NCI-H1092 (cell line): ENCODE measurements around the gene ANAPC13.
A peak's percentile ranks its signal among the peaks of the same experiment; 100 is the strongest.

ENCODE experiments used
- DNase-seq: peaks from one replicate; lab custom pipeline; 2025; lab: John Stamatoyannopoulos, UW

Gene ANAPC13, protein sequence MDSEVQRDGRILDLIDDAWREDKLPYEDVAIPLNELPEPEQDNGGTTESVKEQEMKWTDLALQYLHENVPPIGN

DNA sequence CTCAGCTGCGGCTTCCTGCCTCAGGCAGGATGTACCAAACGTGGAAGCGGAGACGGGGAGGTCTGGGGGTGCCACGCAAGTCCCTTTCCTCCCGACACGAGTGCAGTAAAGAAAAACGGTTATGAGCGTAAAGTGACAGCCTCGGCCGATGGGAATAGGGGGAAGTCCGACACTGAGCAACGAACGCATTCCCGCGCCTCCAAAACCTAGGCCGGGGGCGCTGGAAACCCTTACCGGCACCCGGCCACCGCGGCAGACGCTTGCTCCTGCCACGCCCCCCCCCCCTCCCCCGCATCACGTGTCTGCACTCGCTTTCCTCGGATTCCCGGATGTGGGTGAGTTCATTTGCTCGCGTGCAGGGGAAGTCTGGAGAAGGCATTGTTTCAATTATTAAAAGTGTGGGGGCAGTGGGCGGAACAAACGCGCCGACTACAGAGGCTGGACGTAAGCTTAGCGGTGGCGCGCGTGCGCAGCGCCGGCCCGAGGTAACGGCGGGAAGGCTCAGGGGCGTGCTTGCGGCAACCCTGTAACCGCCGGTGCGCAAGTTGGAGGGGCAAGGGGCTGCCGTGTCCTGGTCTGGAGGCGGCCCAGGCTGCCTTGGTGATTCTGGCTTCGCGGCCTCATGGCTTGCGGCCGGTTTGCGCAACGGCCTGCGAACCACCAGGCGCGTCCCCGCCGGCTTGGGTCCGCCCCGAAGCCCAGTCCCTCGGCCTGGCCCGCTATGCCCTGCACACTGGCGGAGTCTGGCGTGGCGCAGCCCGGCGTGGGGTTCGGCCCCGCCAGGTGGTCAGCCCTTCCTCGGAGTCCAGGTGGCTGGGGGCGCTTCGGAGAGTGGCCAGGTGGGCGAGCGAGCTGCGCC lies at the start of gene ANAPC13, which contains the start of gene CEP63:
TSS of gene ANAPC13 (minus strand) at position 268 of the 859 bp plus-strand sequence. CDS start 3,081 bp downstream, outside the sequence.
TSS of gene CEP63 (plus strand) at position 340 of the 859 bp plus-strand sequence. CDS start 9,264 bp downstream, outside the sequence.
- peak; percentile 97 for DNase-seq

DNA sequence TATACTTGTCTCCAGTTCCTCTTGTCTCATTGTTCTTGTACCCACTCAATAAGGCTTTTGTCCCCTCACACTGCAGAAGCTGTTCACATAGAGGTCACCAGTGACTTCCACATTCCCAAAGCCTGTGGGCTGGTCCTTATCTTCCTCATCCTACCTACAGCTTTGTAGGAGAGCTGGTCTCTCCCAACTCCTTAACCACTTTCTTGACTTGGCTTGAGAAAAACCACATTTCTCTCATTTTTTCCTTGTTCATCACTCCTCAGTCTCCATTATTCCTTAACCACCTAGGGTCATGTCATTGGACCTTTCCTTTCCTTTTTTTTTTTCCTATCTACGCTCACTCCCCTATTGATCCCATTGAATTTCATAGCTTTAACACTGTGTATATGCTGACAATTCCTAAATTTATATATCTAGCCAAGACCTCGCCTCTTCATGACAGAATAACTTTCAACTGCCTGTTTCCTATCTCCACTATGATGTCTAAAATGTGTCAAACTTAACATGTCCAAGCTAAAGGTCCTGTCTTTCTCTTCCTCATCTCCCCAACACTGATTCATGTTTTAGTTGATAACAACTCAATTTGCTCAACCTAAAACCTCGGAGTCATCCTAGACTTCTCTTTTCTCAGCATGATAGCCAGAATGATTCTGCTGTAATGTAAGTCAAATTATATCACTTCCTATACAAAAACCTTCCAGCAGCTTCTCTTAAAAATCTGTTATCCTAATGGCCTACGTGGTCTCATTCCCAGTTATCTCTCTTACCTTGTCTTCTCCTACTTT lies 49.6 kb upstream of the ANAPC13 start:
- DNase-seq: no peak

DNA sequence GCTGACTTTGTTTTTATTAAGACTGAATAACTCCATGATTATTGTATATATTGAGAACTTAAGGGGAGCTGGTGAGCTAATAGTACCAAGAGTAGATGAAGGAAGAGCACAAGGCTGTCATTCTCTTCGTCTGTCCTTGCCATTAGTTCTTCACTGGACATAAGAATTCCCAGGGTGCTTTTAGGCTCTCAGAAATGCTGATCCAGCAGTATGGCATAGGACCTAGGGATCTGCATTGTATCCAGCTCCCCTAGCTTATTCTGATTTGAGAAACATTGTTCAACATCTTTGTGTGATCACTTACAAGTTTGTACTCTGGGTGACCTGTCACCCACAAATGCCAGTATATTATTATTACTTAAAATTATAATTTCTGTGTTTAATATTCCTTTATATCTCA lies 47.7 kb upstream of the ANAPC13 start:
- DNase-seq: no peak

DNA sequence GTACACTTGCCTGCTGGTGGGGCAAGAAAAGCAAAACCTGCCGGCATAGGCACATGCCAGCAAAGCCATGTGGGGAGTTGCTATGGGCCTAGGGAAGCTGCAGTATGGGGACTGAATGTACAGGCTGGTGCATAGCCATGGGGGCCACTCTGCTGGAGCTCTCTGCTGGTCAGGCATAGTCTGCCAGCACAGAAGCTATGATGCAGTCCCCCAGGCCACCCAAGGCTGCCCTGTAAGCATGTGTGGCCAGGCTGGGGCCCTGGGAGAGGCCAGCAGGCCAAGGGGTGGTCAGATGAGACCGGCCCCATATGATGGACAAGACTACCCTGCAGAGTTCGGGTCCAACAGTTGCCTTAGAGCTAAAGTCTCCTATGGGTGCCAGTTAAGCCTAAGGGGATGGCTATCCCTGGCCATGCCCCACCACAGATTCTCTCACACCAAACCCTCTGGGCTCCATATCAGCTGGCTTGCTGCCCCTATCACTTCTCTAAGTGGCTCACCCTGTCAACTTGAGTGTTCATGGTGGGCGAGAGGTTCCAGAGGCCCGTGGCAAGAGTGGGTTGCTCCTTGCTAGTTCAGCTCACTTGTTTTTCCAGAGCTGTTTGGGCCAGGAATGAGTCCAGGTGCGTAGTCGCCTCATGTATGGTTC lies 41.9 kb upstream of the ANAPC13 start:
- DNase-seq: no peak

DNA sequence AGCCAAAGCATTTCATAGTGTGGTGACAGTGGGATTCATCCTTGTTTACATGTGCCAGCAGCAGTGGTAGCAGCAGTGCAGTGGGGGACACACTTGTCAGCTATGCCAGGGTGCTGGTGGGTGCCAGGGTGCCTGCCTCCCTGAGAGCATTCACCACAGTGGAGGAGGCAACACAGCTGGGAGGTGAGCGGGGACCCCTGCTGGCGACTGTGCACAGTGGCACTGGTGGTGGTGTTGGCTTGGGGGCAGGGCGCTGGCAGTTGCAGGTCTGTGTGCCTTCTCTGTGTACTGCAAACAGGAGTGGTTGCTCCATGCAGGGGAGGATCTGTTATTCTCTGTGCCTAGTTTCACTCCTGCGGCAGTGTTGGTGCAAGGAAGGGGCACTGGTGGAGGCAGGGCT lies 41.3 kb upstream of the ANAPC13 start:
- no peak for DNase-seq

- DNase-seq: no peak
Observed at GRCh38 chr3:134526319-134526718, 40.5 kb upstream of the ANAPC13 start.

DNA sequence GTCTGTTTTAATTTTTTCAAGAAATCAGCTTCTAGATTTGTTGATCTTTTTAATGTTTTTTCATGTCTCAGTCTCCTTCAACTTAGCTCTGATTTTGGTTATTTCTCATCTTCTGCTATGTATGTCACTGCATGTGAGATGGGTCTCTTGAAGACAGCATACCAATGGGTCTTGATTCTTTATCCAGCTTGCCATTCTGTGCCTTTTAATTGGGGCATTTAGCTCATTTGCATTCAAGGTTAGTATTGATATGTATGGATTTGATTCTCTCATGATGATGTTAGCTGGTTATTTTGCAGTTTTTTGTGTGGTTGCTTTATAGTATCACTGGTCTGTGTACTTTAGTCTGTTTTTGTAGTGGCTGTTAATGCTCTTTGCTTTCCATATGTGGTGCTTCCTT lies 39.5 kb upstream of the ANAPC13 start:
- no peak for DNase-seq

GRCh38 chr3:134522541-134522940 lies 36.8 kb upstream of the ANAPC13 start:
- no peak for DNase-seq

- no peak for DNase-seq
Observed at GRCh38 chr3:134517791-134518190, 32.0 kb upstream of the ANAPC13 start.

- no peak for DNase-seq
Observed at GRCh38 chr3:134516905-134517304, 31.1 kb upstream of the ANAPC13 start.

DNA sequence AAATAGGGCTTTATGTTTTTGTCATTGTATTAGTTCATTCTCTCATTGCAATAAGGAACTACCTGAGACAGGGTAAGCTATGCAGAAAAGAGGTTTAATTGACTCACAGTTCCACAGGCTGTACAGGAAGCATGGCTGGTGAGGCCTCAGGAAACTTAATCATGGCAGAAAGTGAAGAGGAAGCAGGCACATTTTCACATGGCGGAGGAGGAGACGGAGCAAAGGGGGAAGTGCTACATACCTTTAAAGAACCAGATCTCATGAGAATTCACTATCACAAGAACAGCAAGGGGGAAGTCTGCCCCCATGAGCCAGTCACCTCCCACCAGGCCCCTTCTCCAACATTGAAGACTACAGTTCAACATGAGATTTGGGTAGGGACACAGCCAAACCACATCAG lies 25.7 kb upstream of the ANAPC13 start:
- no peak for DNase-seq

DNA sequence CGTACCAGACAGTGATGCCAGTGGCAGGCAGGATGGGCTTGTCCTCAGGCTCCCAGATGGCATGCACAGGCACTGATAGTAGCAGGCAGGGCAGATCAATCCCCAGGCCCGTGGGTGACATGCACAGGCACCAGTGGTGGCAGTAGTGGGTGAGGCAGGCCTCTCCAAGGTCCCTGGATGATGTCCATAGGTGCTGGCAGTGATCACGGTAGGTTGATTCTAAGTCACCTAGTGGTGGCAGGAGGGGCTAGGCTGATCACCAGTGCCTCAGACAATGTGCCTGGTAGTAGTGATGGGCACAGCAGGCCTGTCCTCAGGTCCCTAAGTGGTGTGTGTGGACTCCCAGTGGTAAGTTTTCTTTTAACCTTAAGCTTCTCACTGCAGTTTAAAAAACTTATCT lies 19.7 kb upstream of the ANAPC13 start:
- no peak for DNase-seq

- no peak for DNase-seq
Observed at GRCh38 chr3:134504132-134504531, 18.3 kb upstream of the ANAPC13 start.

- DNase-seq: no peak
Observed at GRCh38 chr3:134503266-134503665, 17.5 kb upstream of the ANAPC13 start.

- DNase-seq: no peak
Observed at GRCh38 chr3:134496471-134497071, 10.8 kb upstream of the ANAPC13 start.

- DNase-seq: no peak
Observed at GRCh38 chr3:134495980-134496379, 10.2 kb upstream of the ANAPC13 start.

DNA sequence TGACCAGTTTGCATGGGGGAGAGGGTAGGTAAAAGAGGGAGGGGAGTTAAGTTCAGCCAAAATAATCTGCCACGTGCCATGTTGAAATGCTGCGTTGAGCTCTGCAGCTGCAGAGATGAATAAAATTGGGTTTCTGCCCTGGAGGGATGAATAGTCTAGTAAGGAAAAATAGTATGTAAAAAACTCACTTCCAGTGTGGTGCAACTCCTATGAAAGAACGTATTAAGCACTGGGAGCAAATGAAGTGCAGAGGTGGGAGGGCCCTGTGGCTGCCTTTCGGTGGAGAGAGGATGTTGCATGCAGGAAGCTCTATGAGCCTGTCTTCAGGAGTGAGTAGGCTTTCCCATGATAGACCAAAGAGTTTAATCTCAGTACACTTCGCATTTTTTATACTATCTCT lies 8.7 kb upstream of the ANAPC13 start:
- DNase-seq: no peak

- no peak for DNase-seq
Observed at GRCh38 chr3:134487406-134487805, 1.6 kb upstream of the ANAPC13 start.

DNA sequence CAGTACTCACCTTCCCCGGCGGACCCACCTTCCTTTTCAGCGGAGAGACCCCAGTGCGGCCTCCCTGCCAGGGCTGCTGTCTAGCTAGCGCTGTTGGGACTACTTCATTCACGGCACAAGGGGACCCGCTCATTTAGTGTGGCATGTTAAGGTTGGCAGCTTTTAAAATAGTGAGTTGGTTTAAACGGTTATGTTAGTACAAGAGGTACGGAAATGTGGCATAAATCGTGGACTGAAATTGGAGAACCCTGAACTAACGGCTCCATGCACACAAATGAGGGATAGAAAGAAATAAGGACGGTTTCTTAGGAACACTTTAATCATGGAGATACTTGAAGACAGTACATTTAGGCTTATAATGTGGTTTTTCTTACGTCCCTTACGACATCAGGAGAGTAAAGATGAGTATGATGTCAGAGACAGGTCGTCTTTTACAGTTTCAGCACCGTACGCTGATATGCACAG lies 824 bp upstream of the ANAPC13 start:
- DNase-seq: no peak

- DNase-seq: no peak
Observed at GRCh38 chr3:134485075-134485717, 589 bp downstream of the ANAPC13 start.

DNA sequence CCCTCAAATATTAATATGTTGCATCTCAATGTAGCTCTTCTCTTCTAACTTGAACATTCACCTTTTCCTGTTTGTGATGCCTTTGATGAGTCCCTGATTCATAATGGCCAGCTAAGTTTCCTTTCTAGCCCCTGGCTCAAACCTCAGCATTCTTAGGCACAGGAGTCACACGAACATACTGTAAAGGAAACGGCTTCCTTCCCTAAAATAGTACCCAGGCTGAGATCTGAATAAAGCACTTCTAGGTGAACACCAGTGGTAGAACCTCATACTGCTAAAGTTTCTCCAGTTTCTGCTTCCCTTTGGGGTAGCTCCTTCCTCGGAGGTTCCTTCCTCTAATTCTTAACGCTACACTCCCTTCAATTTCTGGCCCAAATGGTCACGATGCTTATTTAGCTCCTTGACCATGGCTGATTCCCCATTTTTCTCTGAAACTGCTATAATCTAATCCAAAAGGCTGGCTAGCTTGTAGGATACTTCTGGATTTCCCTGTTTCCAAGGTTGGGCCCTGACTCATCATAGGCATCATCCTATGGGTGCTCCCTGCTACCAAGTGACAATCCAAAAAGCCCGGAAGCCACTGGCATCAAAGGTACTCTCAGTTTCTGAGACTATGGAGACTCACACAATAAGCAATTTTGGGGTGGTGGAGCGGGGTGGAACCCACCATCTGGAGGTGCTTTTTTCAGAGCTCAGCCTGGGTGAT lies 2.4 kb downstream of the ANAPC13 start:
- DNase-seq: no peak
